WTC11 (cell line): Measurements from ENCODE around the gene PNPT1. TPM values are rescaled to one million over a fixed set of nuclear protein-coding genes. Genes with fewer than 3 reads are reported as not detected.

Source experiments
- ATAC-seq: fragments of 200-7000 bp; cut with Tn5 transposase; 2 replicates; pipeline ENCODE4 v1.10.0; 2021; ENCODE audit warnings: mild to moderate bottlenecking, moderate library complexity
- CTCF ChIA-PET: fragments of 300-600 bp; sonication (Branson Sonifier 250); formaldehyde crosslinking; loops from one replicate; lab custom pipeline; 2021; ENCODE audit warnings: antibody characterized with exemption; lab: Charles Lee
- POLR2A ChIA-PET: fragments of 350-600 bp; sonication (Branson Sonifier 250); formaldehyde crosslinking; loops from one replicate; lab custom pipeline; 2021; ENCODE audit warnings: antibody characterized with exemption; lab: Charles Lee
- DNase-seq: peaks from one replicate; pipeline ENCODE4 v3.0.0; 2021; ENCODE audit warnings: low spot score
- H3K27ac Mint-ChIP-seq: 2 replicates; pipeline ENCODE4 v1.8.0; 2021; ENCODE audit warnings: mixed read lengths
- H3K27me3 Mint-ChIP-seq: 2 replicates; pipeline ENCODE4 v1.8.0; 2021; ENCODE audit warnings: low read depth, mild to moderate bottlenecking, moderate library complexity, mixed read lengths
- H3K36me3 Mint-ChIP-seq: 2 replicates; pipeline ENCODE4 v1.8.0; 2021; ENCODE audit warnings: mixed read lengths
- H3K4me1 Mint-ChIP-seq: 2 replicates; pipeline ENCODE4 v1.8.0; 2022; ENCODE audit warnings: mixed read lengths
- H3K4me3 Mint-ChIP-seq: 2 replicates; pipeline ENCODE4 v1.8.0; 2021; ENCODE audit warnings: mild to moderate bottlenecking, moderate library complexity, mixed read lengths
- H3K9me3 Mint-ChIP-seq: 2 replicates; pipeline ENCODE4 v1.8.0; 2021; ENCODE audit warnings: mixed read lengths
- FOXJ3 ChIP-seq: sonication (generic); formaldehyde crosslinking; IDR thresholded peaks from 2 replicates; pipeline ENCODE4 v1.9.0; 2021; ENCODE audit warnings: missing genetic modification reagents, mild to moderate bottlenecking, borderline replicate concordance
- HMGA2 ChIP-seq: fragments of 250-450 bp; sonication (Bioruptor Pico); IDR thresholded peaks from 2 replicates; pipeline ENCODE4 v1.4.0; 2021; ENCODE audit warnings: mild to moderate bottlenecking, moderate library complexity
- ZNF671 ChIP-seq: fragments of 250-450 bp; sonication (Bioruptor Pico); IDR thresholded peaks from 2 replicates; pipeline ENCODE4 v1.8.0; 2021; ENCODE audit warnings: mild to moderate bottlenecking
- total RNA-seq: library from RNA; stranded (reverse); gene quantifications from 3 replicates; pipeline ENCODE4 v1.2.3, GENCODE V29; 2021
- TF ChIP-seq, protein P1 (sequence below): sonication (generic); formaldehyde crosslinking; IDR thresholded peaks from 2 replicates; pipeline ENCODE4 v1.8.0; 2023; ENCODE audit warnings: missing genetic modification reagents, mild to moderate bottlenecking, borderline replicate concordance
- TF ChIP-seq, protein P2 (sequence below): fragments of 200-600 bp; IDR thresholded peaks from 2 replicates; pipeline ENCODE4 v1.8.0; 2022; ENCODE audit warnings: antibody characterized with exemption
- TF ChIP-seq, protein P3 (sequence below): sonication (generic); formaldehyde crosslinking; IDR thresholded peaks from 2 replicates; pipeline ENCODE4 v1.8.1; 2023; ENCODE audit warnings: mild to moderate bottlenecking, moderate library complexity, missing genetic modification reagents
- TF ChIP-seq, protein P4 (sequence below): sonication (generic); formaldehyde crosslinking; IDR thresholded peaks from 2 replicates; pipeline ENCODE4 v1.8.0; 2023; ENCODE audit warnings: missing genetic modification reagents

The PNPT1 gene
- total RNA-seq, 1 experiment from 2014 or later = 44.9 TPM

DNA sequence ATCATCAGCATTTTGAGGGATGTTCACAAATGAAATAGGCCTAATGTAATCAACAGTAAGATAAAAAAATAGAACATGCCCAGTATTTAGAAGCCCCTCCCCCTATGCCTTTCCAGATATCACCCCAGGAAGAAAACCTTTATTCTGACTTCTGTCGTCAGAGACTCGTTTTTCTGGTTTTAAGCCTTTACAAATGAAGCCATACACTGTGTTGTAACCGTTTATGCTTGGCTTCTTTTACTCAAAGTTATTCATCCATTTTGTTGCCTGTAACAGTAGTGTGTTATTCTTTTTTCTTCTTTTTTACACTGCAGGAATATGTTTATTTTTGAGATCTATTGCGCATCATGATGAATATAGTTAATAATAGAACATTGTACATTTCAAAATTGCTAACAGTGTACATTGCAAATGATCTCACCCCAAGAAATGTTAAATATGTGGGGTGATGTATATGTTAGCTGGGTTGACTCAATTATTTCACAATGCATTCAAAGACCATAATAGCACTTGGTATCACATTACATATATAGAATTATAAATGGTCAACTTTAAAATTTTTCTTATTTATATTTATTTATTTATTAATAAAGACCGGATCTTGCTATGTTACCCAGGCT is 28.1 kb upstream of the PNPT1 start (continued):
- TF ChIP-seq, protein P1, sequence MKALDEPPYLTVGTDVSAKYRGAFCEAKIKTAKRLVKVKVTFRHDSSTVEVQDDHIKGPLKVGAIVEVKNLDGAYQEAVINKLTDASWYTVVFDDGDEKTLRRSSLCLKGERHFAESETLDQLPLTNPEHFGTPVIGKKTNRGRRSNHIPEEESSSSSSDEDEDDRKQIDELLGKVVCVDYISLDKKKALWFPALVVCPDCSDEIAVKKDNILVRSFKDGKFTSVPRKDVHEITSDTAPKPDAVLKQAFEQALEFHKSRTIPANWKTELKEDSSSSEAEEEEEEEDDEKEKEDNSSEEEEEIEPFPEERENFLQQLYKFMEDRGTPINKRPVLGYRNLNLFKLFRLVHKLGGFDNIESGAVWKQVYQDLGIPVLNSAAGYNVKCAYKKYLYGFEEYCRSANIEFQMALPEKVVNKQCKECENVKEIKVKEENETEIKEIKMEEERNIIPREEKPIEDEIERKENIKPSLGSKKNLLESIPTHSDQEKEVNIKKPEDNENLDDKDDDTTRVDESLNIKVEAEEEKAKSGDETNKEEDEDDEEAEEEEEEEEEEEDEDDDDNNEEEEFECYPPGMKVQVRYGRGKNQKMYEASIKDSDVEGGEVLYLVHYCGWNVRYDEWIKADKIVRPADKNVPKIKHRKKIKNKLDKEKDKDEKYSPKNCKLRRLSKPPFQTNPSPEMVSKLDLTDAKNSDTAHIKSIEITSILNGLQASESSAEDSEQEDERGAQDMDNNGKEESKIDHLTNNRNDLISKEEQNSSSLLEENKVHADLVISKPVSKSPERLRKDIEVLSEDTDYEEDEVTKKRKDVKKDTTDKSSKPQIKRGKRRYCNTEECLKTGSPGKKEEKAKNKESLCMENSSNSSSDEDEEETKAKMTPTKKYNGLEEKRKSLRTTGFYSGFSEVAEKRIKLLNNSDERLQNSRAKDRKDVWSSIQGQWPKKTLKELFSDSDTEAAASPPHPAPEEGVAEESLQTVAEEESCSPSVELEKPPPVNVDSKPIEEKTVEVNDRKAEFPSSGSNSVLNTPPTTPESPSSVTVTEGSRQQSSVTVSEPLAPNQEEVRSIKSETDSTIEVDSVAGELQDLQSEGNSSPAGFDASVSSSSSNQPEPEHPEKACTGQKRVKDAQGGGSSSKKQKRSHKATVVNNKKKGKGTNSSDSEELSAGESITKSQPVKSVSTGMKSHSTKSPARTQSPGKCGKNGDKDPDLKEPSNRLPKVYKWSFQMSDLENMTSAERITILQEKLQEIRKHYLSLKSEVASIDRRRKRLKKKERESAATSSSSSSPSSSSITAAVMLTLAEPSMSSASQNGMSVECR (CRISPR knock-in tag) = no peak
- TF ChIP-seq FOXJ3 = no peak

DNA sequence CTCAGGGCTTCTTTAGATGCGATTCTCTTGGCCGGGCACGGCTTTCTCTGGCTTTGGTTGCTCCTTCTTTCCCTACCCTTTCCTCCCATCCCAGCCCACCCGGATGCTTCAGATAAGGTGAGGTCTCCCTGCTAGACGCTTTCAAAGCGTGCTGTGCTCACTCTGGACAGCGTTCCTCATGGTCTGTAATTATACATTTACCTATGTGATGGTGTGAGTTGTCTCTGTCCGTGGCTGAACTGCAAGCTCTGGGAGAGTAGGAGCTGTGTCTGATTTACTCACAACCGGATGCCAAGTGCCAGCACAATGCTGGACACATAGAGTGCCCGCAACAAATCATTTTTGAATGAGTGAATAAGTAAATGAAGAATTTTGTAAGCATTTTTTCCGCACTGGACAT is 26.8 kb upstream of the PNPT1 start:
- Mint-ChIP-seq H3K36me3 (no peaks in the 10 kb centered on the region), H3K4me3 (no peak overlapping the region), H3K27ac (no peak overlapping the region), H3K4me1 (peaks cover 22% of the 10 kb centered on the region), H3K27me3 (no peaks in the 10 kb centered on the region)
- ChIA-PET POLR2A (no interaction called here), CTCF (interaction anchor here (1.1 to 2.9 kb wide), 2 partner anchors 242 to 294 kb away, joined by 3 to 16 read pairs; no protein-coding TSS in a partner anchor)
- no peak for DNase-seq
- TF ChIP-seq ZNF671 (CRISPR knock-in tag) = no peak
- TF ChIP-seq, all 79 proteins: peak for 0
- H3K9me3 Mint-ChIP-seq = 0 out of 2 replicates have a peak, but pooled peaks cover 4% of the 10 kb centered on the region
- ATAC-seq = no peak

DNA sequence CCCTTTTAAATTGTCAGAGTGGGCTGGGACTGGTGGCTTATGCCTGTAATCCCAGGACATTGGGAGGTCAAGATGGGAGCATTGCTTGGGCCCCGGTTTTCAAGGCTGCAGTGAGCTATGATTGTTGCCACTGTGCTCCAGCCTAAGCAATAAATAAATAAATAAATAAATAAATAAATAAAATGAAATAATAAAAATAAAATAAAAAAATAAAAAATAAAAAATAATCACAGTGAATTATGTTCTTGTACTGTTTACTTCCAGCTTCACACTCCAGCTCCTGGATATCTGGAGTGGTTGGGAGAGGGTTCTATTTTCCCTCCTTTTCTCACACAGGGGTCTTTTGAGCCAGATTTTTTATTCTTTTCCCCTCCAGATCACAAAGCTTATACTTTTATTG is 26.2 kb upstream of the PNPT1 start:
- CTCF ChIA-PET = interaction anchor here (1.1 to 2.9 kb wide), 4 partner anchors 52 to 295 kb away, joined by 3 to 16 read pairs (median 4); no protein-coding TSS in a partner anchor

DNA sequence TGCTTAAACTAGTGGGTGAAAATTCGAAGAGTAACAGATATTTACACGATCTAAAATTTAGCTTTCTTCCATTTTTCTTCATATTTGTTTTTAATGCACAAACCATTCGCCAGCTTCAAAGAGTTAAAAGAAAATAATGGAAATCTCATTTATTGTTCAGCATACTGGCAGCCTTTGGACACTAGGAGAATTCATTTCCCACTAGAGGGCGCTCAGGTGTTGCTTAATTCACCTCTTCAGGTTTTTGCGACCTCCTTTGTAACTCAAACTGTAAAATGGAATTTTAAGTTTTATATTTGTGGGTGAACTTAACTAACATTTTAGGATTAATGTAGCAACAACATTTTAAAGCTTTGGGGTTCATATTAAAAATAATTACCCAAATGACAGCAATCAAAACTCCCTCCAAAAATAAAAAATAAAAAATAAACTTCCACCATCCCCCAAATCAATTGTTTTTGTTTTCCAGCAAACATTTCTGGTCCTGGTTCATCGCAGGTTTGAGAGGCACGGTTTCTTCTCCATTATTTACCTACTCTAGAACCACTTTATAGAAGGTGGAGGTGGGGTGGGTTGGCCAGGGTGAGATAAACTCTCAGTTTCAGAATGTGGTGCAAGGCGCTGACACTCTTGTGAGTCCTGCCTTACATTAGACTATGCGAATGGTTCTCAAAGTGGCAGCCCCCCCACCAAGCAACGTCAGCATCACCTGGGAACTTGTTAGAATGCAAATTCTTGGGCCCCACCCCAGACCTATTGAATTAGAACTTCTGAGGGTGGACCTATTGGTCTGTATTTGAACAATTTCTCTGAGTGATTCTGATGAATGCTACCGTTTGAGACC is 24.7 kb upstream of the PNPT1 start:
- ChIA-PET POLR2A (no interaction called here), CTCF (interaction anchor here (0.7 to 2.9 kb wide), 9 partner anchors 16 to 401 kb away, joined by 3 to 16 read pairs (median 3); no protein-coding TSS in a partner anchor)
- no peaks in the 10 kb centered on the region for H3K36me3 Mint-ChIP-seq
- ATAC-seq = peak; percentile 62
- H3K4me3 Mint-ChIP-seq = no peak overlapping the region
- peaks cover 22% of the 10 kb centered on the region for H3K4me1 Mint-ChIP-seq
- peak; percentile 54 for DNase-seq
- no peaks in the 10 kb centered on the region for H3K9me3 Mint-ChIP-seq
- TF ChIP-seq, protein P2, sequence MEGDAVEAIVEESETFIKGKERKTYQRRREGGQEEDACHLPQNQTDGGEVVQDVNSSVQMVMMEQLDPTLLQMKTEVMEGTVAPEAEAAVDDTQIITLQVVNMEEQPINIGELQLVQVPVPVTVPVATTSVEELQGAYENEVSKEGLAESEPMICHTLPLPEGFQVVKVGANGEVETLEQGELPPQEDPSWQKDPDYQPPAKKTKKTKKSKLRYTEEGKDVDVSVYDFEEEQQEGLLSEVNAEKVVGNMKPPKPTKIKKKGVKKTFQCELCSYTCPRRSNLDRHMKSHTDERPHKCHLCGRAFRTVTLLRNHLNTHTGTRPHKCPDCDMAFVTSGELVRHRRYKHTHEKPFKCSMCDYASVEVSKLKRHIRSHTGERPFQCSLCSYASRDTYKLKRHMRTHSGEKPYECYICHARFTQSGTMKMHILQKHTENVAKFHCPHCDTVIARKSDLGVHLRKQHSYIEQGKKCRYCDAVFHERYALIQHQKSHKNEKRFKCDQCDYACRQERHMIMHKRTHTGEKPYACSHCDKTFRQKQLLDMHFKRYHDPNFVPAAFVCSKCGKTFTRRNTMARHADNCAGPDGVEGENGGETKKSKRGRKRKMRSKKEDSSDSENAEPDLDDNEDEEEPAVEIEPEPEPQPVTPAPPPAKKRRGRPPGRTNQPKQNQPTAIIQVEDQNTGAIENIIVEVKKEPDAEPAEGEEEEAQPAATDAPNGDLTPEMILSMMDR = peak; percentile 53
- TF ChIP-seq, protein P3, sequence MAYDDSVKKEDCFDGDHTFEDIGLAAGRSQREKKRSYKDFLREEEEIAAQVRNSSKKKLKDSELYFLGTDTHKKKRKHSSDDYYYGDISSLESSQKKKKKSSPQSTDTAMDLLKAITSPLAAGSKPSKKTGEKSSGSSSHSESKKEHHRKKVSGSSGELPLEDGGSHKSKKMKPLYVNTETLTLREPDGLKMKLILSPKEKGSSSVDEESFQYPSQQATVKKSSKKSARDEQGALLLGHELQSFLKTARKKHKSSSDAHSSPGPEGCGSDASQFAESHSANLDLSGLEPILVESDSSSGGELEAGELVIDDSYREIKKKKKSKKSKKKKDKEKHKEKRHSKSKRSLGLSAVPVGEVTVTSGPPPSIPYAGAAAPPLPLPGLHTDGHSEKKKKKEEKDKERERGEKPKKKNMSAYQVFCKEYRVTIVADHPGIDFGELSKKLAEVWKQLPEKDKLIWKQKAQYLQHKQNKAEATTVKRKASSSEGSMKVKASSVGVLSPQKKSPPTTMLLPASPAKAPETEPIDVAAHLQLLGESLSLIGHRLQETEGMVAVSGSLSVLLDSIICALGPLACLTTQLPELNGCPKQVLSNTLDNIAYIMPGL = no peak
- no peaks in the 10 kb centered on the region for H3K27me3 Mint-ChIP-seq
- no peak overlapping the region for H3K27ac Mint-ChIP-seq

More for the DNA sequence above, 26.2 kb upstream of the PNPT1 start:
- no peaks in the 10 kb centered on the region for H3K36me3 Mint-ChIP-seq
- no peaks in the 10 kb centered on the region for H3K9me3 Mint-ChIP-seq
- DNase-seq (no peak), ATAC-seq (no peak)
- POLR2A ChIA-PET = no interaction called here
- TF ChIP-seq HMGA2 (CRISPR knock-in tag) = peak; percentile 98
- TF ChIP-seq, protein P4, sequence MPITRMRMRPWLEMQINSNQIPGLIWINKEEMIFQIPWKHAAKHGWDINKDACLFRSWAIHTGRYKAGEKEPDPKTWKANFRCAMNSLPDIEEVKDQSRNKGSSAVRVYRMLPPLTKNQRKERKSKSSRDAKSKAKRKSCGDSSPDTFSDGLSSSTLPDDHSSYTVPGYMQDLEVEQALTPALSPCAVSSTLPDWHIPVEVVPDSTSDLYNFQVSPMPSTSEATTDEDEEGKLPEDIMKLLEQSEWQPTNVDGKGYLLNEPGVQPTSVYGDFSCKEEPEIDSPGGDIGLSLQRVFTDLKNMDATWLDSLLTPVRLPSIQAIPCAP = no peak
- no peak overlapping the region for H3K27ac Mint-ChIP-seq
- H3K4me1 Mint-ChIP-seq = peaks cover 22% of the 10 kb centered on the region
- H3K4me3 Mint-ChIP-seq = no peak overlapping the region
- H3K27me3 Mint-ChIP-seq = no peaks in the 10 kb centered on the region
